Rectal smooth muscle tissue (tissue), 1 donor: Measurements from ENCODE around the gene CFDP1.

Source experiments
- H3K27ac ChIP-seq: one replicate; pipeline ENCODE4 v1.7.0; 2013; ENCODE audit warnings: low read depth, low read length, inconsistent platforms
- H3K27me3 ChIP-seq: one replicate; pipeline ENCODE4 v1.7.0; 2013; ENCODE audit warnings: low read length; ENCODE audit not compliant: control insufficient read depth, insufficient read depth
- H3K36me3 ChIP-seq: one replicate; pipeline ENCODE4 v1.7.0; 2013; ENCODE audit warnings: low read length; ENCODE audit not compliant: control insufficient read depth, insufficient read depth
- H3K4me1 ChIP-seq: one replicate; pipeline ENCODE4 v1.7.0; 2013; ENCODE audit warnings: low read length; ENCODE audit not compliant: control insufficient read depth, insufficient read depth
- H3K4me3 ChIP-seq: one replicate; pipeline ENCODE4 v1.7.0; 2013; ENCODE audit warnings: low read length
- H3K9ac ChIP-seq: one replicate; pipeline ENCODE4 v1.7.0; 2013; ENCODE audit warnings: low read length

CFDP1 gene

DNA sequence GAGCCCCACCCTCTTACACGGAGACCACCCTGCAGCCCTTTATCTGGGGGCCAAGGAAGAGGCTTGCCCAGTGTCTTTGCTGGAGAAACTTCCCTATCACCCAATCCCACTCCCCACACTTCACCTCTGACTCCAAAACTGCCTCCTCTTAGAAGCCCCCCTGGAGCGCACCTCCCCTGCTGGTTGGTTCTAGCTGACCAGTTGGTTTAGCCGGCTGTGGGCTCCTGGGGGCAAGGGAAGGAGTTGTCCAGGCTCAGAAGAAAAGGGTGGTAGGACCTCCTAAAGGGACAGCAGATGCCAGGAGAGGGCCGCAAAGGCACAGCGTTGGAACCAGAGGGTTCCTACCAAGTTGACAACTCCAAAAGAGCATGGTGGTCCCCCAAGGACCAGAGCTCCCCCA is 183.9 kb downstream of the CFDP1 start:
- Histone ChIP-seq H3K36me3 (no peaks in the 10 kb centered on the region), H3K27ac (no peak overlapping the region), H3K4me3 (peak overlapping the region; percentile 68), H3K4me1 (peaks cover 47% of the 10 kb centered on the region), H3K27me3 (no peaks in the 10 kb centered on the region), H3K9ac (peak overlapping the region; percentile 35)

DNA sequence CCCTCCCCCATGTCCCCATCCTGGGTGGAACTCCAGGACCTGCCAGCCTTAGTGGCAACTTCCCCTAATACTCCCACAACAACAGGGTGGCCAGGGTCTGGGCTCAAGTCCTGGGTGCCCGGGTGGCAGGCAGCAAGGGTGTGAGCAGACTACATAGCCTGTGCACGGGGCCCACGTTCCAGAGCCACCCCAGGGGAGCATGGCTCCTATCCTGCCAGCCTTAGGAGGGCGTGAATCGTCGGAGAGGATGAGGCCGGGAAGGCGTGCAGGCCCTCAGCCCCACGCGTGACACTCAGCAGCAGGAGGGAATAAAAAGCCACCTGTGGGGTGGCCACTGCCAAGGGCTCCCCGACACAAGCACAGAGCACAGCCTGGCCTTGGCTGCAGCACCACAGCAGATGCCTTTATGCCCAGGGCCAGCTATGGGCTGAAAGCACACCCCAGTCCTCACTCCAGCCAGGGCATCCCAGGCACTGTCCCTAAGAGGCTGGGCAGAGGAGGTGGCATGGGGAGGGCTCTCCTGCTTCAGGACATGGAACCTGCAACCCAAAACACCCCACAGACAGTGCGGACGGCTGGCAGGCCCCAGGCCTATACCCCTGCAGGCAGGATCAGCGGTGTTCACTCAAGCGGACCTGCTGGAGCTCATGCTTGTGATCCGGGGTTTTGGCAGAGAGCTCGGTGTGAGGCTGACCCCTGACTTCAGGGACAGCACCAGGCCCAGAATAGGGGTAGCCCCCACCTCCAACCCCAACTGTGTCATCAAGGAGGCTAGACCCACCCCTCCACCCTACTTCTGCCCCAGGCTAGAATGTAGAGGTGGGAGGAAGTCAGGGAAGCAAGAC is 184.5 kb downstream of the CFDP1 start:
- H3K36me3 ChIP-seq: no peaks in the 10 kb centered on the region
- H3K4me1 ChIP-seq: peaks cover 49% of the 10 kb centered on the region
- H3K27me3 ChIP-seq: no peaks in the 10 kb centered on the region
- no peak overlapping the region for H3K4me3 ChIP-seq
- H3K27ac ChIP-seq: no peak overlapping the region
- no peak overlapping the region for H3K9ac ChIP-seq

DNA sequence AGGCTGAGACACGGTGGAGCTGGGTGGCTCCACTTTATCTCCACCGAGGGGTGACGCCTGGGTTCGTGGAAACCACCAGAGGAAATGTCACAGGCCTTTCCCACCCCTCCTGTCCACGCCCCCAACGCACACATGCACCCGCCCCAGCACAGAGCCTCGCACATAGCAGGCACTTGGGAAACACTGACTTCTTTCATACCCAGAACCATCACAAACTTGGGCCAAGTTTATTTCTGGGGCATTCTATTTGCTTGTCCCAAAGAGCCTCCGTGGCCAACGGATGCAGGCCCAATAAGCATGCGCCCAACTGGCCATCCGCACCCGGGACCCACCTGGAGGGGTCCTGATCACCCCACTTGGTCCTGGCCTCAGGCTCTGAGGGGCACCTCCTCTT is 185.2 kb downstream of the CFDP1 start:
- H3K4me3 ChIP-seq: no peak overlapping the region

DNA sequence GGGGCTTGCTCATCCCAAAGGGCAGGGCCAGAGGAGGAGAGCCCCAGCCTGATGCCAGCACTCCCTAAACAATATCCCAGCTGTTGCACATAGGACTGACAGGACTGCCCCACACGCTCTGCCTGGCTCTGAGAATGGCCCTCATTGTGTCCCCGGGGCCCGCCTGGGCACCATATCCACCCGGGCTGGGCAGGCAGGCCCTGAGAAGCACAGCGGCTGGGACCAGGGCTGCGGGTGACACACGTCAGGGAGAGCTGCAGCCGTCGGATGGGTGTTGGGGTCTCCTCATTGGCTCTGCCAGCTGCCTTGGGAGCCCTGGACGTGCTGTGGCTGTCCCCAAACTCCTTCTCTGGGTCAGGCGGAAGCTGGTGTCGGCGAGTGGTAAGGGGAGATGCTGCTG is 186.1 kb downstream of the CFDP1 start:
- H3K4me1 ChIP-seq: peaks cover 36% of the 10 kb centered on the region
- H3K4me3 ChIP-seq: no peak overlapping the region
- no peak overlapping the region for H3K9ac ChIP-seq

More for the DNA sequence above, 185.2 kb downstream of the CFDP1 start:
- Histone ChIP-seq H3K27me3 (no peaks in the 10 kb centered on the region), H3K27ac (no peak overlapping the region), H3K36me3 (no peaks in the 10 kb centered on the region), H3K4me1 (peaks cover 44% of the 10 kb centered on the region), H3K9ac (no peak overlapping the region)

DNA sequence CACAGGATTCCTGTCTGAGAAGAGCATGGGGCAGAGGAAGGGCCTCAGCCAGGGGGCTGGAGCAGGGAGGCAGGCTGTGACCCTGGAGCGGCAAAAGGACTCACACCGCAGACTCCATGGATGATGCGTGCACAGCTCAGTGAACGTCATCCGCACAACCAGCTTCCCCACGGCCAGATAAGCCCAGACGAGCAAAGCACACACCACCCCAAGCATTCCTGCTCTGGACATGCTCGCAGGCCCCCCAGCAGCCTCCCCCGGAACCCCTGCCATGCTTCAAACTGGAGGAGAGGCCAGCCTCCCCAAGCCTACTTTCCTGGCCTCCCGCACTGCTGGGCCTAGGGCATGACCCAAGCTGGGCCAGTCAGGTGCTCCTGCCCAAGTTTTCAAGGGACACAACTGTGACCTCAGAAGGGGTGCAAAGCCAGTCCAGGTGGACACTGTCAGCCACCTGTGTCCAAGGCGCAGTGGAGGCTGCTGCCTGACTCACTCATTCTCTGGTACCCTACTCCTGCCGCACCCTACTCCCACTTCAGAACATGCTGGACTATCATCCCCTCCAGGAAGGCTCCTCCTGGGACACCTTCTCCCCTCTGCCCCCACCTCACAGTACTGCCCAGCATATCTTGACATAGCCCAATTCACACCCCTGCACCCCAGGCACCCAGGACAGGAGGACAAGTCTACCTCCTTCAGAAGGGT is 186.6 kb downstream of the CFDP1 start:
- Histone ChIP-seq H3K9ac (no peak overlapping the region), H3K27ac (peak overlapping the region; percentile 93), H3K27me3 (no peaks in the 10 kb centered on the region), H3K4me1 (peaks cover 31% of the 10 kb centered on the region), H3K36me3 (peaks cover 8% of the 10 kb centered on the region), H3K4me3 (no peak overlapping the region)

More for the DNA sequence above, 186.1 kb downstream of the CFDP1 start:
- Histone ChIP-seq H3K36me3 (peaks cover 3% of the 10 kb centered on the region), H3K27me3 (no peaks in the 10 kb centered on the region), H3K27ac (no peak overlapping the region)

DNA sequence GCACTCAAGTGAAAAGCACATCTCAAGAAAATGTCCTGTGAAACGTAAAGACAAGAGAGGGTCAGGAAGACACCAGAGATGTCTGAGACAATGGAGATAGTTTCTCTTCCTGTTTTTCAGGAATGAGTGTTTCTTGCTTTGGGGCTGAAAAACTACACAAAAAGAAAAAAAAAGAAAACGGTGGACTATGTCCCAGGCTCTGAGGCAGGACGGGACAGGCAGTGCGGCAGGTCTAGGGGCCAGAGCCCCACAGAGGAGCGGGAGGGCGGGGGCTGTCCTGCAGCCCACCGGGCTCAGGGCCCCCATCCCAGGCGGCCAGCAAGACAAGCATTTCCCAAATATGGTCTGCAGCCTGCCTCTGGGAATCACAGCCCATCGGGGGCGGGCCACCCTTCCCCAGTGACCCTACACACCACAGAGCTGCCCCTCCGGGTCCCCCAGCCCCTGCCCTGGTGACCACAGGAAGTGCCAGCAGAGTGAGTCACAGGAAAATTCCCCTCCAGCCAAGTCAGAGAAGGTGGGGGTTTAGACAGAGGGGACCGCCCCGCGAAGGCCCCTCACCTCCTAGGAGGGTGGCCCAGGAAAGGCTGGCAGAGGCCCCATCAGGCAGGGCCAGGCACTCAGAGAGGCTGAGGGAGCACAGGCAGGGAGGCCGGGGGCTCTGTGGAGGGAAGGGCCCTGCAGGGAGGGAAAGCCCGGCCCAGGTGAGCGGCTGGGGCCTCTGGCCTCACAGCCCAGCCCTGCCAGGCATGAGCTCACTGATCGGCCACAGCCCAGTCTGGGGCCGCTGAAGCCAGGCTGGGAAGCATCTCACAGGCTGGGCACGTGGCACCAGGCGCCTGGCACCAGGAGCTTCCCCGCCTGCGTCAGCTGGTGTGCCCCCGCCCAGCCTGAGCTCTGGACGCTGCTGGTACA is 188.2 kb downstream of the CFDP1 start:
- Histone ChIP-seq H3K9ac (no peak overlapping the region), H3K36me3 (peaks cover 16% of the 10 kb centered on the region), H3K27me3 (no peaks in the 10 kb centered on the region), H3K27ac (peak overlapping the region; percentile 93), H3K4me1 (peaks cover 29% of the 10 kb centered on the region), H3K4me3 (no peak overlapping the region)

DNA sequence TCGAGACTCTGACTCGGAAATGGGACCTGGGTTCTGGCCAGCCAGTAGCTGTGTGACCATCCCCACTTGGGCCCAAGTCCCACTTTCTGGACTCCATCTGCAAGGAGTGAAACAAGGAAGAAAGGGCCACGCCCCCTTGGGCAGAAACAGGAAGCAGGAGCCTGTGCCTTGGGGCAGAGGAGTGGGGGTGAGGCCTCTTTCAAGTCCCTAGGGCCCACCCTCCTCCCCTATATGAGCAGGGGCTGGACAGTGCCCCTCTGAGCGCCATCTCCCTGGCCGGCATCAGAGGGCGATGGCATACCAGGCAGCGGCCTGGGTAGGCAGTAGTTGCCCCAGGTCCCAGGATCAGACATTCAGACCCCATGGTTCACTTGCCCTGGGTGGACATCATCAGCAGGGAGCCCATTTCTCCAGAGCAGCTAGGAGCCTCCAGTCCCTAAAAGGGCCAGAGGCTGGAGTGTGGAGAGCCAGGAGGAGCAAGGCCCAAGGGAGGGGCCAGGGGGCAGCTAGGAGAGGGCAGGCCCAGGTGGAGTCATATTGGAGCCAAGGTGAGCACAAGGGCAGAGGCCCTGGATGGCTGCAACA is 189.0 kb downstream of the CFDP1 start:
- H3K4me3 ChIP-seq: no peak overlapping the region
- peaks cover 16% of the 10 kb centered on the region for H3K36me3 ChIP-seq
- H3K9ac ChIP-seq: no peak overlapping the region
- H3K4me1 ChIP-seq: peaks cover 35% of the 10 kb centered on the region
- H3K27me3 ChIP-seq: no peaks in the 10 kb centered on the region
- H3K27ac ChIP-seq: peak overlapping the region; percentile 93
